DND-41 (cell line): ENCODE results near the gene CFLAR.

Experiments
- ATAC-seq: fragments of 200-7000 bp; cut with Tn5 transposase; 3 replicates; pipeline ENCODE4 v1.9.1; 2021; ENCODE audit warnings: low read depth; ENCODE audit not compliant: insufficient read depth
- DNase-seq: peaks from one replicate; pipeline ENCODE4 v3.0.0-alpha.2; 2020
- H2AFZ ChIP-seq: 2 replicates; pipeline ENCODE4 v1.6.0; 2012; ENCODE audit warnings: low read depth, low read length
- H3K27ac ChIP-seq: 2 replicates; pipeline ENCODE4 v1.5.1; 2012; ENCODE audit warnings: low read length, inconsistent platforms
- H3K27me3 ChIP-seq: fragments of 200-600 bp; sonication (generic); 2 replicates; pipeline ENCODE4 v1.6.0; 2012; ENCODE audit warnings: low read length, mild to moderate bottlenecking, inconsistent platforms; ENCODE audit not compliant: insufficient read depth, poor library complexity
- H3K36me3 ChIP-seq: 2 replicates; pipeline ENCODE4 v1.5.1; 2012; ENCODE audit warnings: low read length, inconsistent platforms; ENCODE audit not compliant: insufficient read depth
- H3K4me1 ChIP-seq: 2 replicates; pipeline ENCODE4 v1.5.1; 2012; ENCODE audit warnings: mild to moderate bottlenecking, low read length; ENCODE audit not compliant: insufficient read depth
- H3K4me2 ChIP-seq: 2 replicates; pipeline ENCODE4 v1.6.0; 2012; ENCODE audit warnings: mild to moderate bottlenecking, moderate library complexity, low read length, inconsistent platforms; ENCODE audit not compliant: insufficient read depth
- H3K4me3 ChIP-seq, 2 experiments: fragments of 200-600 bp in 1 of 2; shearing (Covaris generic) in 1 of 2; 2 replicates each; pipeline ENCODE4 v1.5.1; 2012 to 2016; ENCODE audit warnings: inconsistent platforms in 2 of 2, low read length in 2 of 2, mild to moderate bottlenecking in 2 of 2, low read depth in 1 of 2, moderate library complexity in 1 of 2
- H3K79me2 ChIP-seq: 2 replicates; pipeline ENCODE4 v1.6.0; 2012; ENCODE audit warnings: low read length, inconsistent platforms; ENCODE audit not compliant: insufficient read depth
- H3K9ac ChIP-seq: 2 replicates; pipeline ENCODE4 v1.6.0; 2012; ENCODE audit warnings: low read depth, mild to moderate bottlenecking, inconsistent platforms, low read length, moderate library complexity
- H3K9me3 ChIP-seq: 2 replicates; pipeline ENCODE4 v1.5.1; 2012; ENCODE audit warnings: low read length, moderate library complexity, mild to moderate bottlenecking, inconsistent platforms; ENCODE audit not compliant: insufficient read depth, severe bottlenecking
- H4K20me1 ChIP-seq: 2 replicates; pipeline ENCODE4 v1.6.0; 2012; ENCODE audit warnings: low read length; ENCODE audit not compliant: insufficient read depth
- EZH2 ChIP-seq: IDR thresholded peaks from 3 replicates; pipeline ENCODE4 v1.6.1; 2012; ENCODE audit warnings: borderline replicate concordance, low read depth, mild to moderate bottlenecking, moderate library complexity, low read length, inconsistent platforms; ENCODE audit not compliant: severe bottlenecking
- TF ChIP-seq, protein P1 (sequence below): IDR thresholded peaks from 2 replicates; pipeline ENCODE4 v1.5.1; 2012; ENCODE audit warnings: borderline replicate concordance, low read length, moderate library complexity, mild to moderate bottlenecking; ENCODE audit not compliant: poor library complexity, severe bottlenecking; ENCODE audit errors: extremely low read depth

The CFLAR gene

GRCh38 chr2:201152517-201152916 lies 36.6 kb downstream of the CFLAR start:
- no peak overlapping the region for H3K9ac ChIP-seq
- H3K4me1 ChIP-seq, result peaks cover 3% of the 10 kb centered on the region
- H3K79me2 ChIP-seq, result no peaks in the 10 kb centered on the region
- H3K4me3 ChIP-seq, result no peak overlapping the region
- no peak for TF ChIP-seq EZH2
- TF ChIP-seq, protein P1, sequence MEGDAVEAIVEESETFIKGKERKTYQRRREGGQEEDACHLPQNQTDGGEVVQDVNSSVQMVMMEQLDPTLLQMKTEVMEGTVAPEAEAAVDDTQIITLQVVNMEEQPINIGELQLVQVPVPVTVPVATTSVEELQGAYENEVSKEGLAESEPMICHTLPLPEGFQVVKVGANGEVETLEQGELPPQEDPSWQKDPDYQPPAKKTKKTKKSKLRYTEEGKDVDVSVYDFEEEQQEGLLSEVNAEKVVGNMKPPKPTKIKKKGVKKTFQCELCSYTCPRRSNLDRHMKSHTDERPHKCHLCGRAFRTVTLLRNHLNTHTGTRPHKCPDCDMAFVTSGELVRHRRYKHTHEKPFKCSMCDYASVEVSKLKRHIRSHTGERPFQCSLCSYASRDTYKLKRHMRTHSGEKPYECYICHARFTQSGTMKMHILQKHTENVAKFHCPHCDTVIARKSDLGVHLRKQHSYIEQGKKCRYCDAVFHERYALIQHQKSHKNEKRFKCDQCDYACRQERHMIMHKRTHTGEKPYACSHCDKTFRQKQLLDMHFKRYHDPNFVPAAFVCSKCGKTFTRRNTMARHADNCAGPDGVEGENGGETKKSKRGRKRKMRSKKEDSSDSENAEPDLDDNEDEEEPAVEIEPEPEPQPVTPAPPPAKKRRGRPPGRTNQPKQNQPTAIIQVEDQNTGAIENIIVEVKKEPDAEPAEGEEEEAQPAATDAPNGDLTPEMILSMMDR, result no peak
- H3K9me3 ChIP-seq, result no peaks in the 10 kb centered on the region
- no peak for DNase-seq
- no peak overlapping the region for H3K4me2 ChIP-seq
- H3K36me3 ChIP-seq, result peaks cover 22% of the 10 kb centered on the region; the same call in 1 of the 2 replicates
- H3K27me3 ChIP-seq, result no peaks in the 10 kb centered on the region
- no peak overlapping the region for H2AFZ ChIP-seq
- H4K20me1 ChIP-seq, result no peaks in the 10 kb centered on the region
- ATAC-seq, result no peak
- no peak overlapping the region for H3K27ac ChIP-seq

DNA sequence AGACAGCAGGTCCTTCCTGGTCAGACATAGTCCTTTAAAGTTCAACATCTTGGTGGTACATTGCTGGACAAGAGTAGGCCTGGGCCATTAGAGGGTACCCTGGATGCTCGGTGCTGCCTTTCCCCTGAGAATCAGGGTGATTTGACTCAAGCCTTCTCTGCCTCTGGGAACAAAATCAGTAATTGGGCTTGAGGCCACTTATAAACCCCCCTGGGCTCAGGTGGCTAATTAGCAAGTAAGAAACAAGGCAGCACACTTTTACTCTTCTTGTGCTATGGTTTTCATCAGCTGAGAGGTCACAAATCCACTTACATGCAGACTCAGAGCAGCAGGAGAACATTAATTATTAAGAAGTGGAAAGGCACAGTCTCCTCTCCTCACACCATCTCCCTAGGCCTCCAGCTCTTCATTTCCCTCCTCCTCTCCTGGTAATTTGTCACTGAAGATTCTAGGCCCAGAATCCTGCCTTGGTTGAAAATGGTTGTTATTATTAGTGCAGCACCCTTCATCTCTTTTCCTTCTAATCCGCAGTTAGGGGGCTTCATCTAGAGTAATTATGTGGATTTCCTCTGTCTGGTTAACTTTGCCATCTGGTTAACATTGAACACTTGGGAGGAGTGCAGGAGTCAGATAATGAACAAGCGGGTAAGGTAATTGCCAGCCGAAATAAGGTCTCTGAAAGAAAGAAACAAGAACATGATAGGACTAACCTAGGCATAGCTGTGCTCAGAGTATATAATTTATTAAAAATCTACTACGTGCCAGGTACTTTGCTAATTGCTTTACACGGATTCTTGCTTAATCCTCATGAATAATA lies 37.2 kb downstream of the CFLAR start:
- DNase-seq (no peak), ATAC-seq (no peak)
- H3K4me1 ChIP-seq, result peaks cover 9% of the 10 kb centered on the region
- no peak overlapping the region for H3K4me3 ChIP-seq
- no peak for TF ChIP-seq EZH2
- TF ChIP-seq, protein P1, result no peak
- H3K79me2 ChIP-seq, result no peaks in the 10 kb centered on the region
- H3K4me2 ChIP-seq, result no peak overlapping the region
- peaks cover 22% of the 10 kb centered on the region; the same call in 1 of the 2 replicates for H3K36me3 ChIP-seq
- no peaks in the 10 kb centered on the region for H3K27me3 ChIP-seq
- no peaks in the 10 kb centered on the region for H3K9me3 ChIP-seq
- H2AFZ ChIP-seq, result no peak overlapping the region
- no peak overlapping the region for H3K9ac ChIP-seq
- no peaks in the 10 kb centered on the region for H4K20me1 ChIP-seq
- H3K27ac ChIP-seq, result no peak overlapping the region

- Histone ChIP-seq H3K4me2 (no peak overlapping the region), H3K27me3 (no peaks in the 10 kb centered on the region), H4K20me1 (no peaks in the 10 kb centered on the region), H3K4me3 (no peak overlapping the region), H3K9me3 (no peaks in the 10 kb centered on the region), H3K79me2 (no peaks in the 10 kb centered on the region), H3K9ac (no peak overlapping the region), H3K36me3 (peaks cover 20% of the 10 kb centered on the region; the same call in 1 of the 2 replicates), H2AFZ (no peak overlapping the region), H3K27ac (no peak overlapping the region), H3K4me1 (peaks cover 13% of the 10 kb centered on the region)
- ATAC-seq (no peak), DNase-seq (no peak)
- TF ChIP-seq, protein P1, result no peak
- TF ChIP-seq EZH2, result no peak
Measured at GRCh38 chr2:201154615-201155399, 38.8 kb downstream of the CFLAR start.
